Measurements from ENCODE around the gene MZT2A.
"Not testable (repeated sequence)": the region's sequence is repeated elsewhere in the genome, so short reads cannot be mapped to it uniquely, and the experiment has no call there.

The MZT2A gene

DNA sequence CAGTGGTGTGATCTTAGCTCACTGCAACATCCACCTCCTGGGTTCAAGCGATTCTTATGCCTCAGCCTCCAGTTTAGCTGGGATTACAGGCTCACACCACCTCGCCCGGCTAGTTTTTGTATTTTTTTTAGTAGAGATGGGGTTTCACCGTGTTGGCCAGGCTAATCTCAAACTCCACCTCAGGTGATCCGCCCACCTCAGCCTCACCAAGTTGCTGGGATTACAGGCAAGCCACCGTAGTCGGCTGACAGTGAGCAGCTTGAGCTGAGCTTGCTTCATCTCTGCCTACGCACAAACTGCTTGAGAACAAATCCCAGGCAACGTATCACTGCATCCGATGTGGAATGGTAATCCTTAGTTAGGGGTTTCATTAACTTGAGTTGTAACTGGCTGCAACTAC, 24.5 kb downstream of the MZT2A start:
- not testable (repeated sequence) for H3K27ac ChIP-seq (ENCODE audit: poor library complexity, severe bottlenecking); ATAC-seq (ENCODE audit: low read depth); H3K9me3 ChIP-seq (ENCODE audit: severe bottlenecking); H3K36me3 ChIP-seq (ENCODE audit: low read depth); H3K27me3 ChIP-seq (ENCODE audit: insufficient read depth, poor library complexity, severe bottlenecking); H3K4me1 ChIP-seq (ENCODE audit: insufficient read depth, poor library complexity, severe bottlenecking); H3K4me3 ChIP-seq (ENCODE audit: severe bottlenecking); DNase-seq (ENCODE audit: low spot score)

DNA sequence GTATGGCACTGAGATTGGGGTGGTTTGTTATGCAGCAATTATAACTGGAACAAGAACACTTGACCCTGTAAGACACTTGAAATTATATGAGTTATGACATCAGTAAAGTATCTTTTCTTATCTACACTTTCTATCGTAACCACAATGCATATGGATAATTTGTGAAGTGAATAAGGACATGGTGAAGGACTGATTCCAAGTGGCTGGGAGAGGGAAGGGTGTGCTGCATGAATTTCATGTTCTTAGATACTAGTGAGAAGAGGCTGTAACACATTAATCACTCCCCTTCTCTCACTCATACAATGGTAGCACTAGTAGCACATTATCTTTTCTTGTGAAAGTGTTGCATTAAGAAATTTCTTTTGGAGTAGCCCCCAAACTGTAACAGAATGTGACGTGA, 37.3 kb downstream of the MZT2A start:
- not testable (repeated sequence) for H3K27ac ChIP-seq (ENCODE audit: poor library complexity, severe bottlenecking); DNase-seq (ENCODE audit: low spot score)

DNA sequence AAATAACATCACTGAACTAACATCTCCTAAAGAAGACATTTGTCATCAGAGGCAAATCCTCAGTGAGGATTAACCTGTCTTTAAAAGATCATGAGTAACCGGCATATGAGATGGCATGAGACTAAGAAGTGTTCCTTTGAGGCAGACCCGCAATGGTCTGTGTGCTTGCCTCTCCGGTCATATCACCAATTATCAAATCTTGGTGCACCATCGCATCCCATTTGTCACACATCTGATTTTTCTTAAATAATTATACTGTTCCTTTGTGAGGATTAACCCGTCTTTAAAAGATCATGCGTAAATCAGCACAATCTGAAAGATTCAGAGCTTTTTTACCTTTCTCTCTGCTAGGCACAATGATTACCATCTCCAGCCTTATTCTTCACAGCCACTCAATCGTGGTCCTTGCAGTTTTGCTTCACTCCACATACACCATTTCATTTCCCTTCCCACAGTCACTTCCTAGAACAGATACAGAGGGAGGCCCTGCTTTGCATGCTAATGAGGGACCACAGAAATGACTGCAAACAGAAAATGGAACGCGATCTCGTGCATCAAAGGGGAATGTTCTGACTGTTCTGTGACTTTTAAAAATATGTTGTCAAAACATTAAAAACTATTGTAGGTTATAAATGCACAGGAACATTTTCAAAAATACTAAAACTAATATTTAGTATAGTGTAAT, 40.8 kb downstream of the MZT2A start:
- not testable (repeated sequence) for H3K27me3 ChIP-seq (ENCODE audit: insufficient read depth, poor library complexity, severe bottlenecking); H3K9me3 ChIP-seq (ENCODE audit: severe bottlenecking); H3K27ac ChIP-seq (ENCODE audit: poor library complexity, severe bottlenecking); H3K4me1 ChIP-seq (ENCODE audit: insufficient read depth, poor library complexity, severe bottlenecking); H3K36me3 ChIP-seq (ENCODE audit: low read depth); H3K4me3 ChIP-seq (ENCODE audit: severe bottlenecking); DNase-seq (ENCODE audit: low spot score); ATAC-seq (ENCODE audit: low read depth)

More for the DNA sequence above, 37.3 kb downstream of the MZT2A start:
- not testable (repeated sequence) for ATAC-seq (ENCODE audit: low read depth); H3K4me3 ChIP-seq (ENCODE audit: severe bottlenecking); H3K4me1 ChIP-seq (ENCODE audit: insufficient read depth, poor library complexity, severe bottlenecking); H3K27me3 ChIP-seq (ENCODE audit: insufficient read depth, poor library complexity, severe bottlenecking); H3K9me3 ChIP-seq (ENCODE audit: severe bottlenecking); H3K36me3 ChIP-seq (ENCODE audit: low read depth)

DNA sequence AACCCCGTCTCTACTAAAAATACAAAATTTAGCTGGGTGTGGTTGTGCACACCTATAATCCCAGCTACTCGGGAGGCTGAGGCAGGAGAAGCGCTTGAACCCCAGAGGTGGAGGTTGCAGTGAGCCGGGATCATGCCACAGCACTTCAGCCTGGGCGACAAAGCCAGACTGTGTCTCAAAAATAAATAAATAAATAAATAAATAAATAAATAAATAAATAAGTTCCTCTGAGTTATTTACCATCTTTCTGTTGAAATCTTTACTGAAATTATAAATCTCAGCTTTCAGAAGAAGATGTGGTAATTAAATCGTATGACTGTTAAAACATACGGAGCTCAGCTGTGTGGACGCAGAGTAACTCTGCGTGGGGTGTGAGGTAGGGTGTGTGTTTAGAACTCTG, 44.2 kb downstream of the MZT2A start:
- not testable (repeated sequence) for H3K4me3 ChIP-seq (ENCODE audit: severe bottlenecking); ATAC-seq (ENCODE audit: low read depth); H3K27ac ChIP-seq (ENCODE audit: poor library complexity, severe bottlenecking); H3K27me3 ChIP-seq (ENCODE audit: insufficient read depth, poor library complexity, severe bottlenecking); H3K36me3 ChIP-seq (ENCODE audit: low read depth); DNase-seq (ENCODE audit: low spot score); H3K4me1 ChIP-seq (ENCODE audit: insufficient read depth, poor library complexity, severe bottlenecking); H3K9me3 ChIP-seq (ENCODE audit: severe bottlenecking)

DNA sequence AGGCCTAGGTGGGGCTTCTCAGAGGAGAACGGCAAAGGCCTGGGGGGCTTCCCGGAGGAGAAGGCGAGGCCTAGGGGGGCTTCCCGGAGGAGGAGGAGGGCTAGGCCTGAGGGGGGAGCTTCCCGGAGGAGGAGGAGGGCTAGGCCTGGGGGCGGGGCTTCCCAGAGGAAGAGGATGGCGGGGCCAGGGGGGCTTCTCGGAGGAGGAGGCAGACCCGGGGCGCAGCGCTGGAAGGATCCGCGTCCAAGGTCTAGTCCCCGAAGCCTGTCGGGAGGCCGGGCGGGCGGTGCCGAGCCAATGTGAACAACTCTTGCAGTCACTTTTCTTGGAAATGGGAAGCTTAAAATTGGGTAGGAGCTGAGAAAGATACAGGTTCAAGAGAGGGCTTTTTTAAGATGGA, 46.3 kb downstream of the MZT2A start:
- no peaks in the 10 kb centered on the region for H3K4me1 ChIP-seq (ENCODE audit: insufficient read depth, poor library complexity, severe bottlenecking)
- no peak overlapping the region for H3K27ac ChIP-seq (ENCODE audit: poor library complexity, severe bottlenecking)
- TF ChIP-seq, protein P1, sequence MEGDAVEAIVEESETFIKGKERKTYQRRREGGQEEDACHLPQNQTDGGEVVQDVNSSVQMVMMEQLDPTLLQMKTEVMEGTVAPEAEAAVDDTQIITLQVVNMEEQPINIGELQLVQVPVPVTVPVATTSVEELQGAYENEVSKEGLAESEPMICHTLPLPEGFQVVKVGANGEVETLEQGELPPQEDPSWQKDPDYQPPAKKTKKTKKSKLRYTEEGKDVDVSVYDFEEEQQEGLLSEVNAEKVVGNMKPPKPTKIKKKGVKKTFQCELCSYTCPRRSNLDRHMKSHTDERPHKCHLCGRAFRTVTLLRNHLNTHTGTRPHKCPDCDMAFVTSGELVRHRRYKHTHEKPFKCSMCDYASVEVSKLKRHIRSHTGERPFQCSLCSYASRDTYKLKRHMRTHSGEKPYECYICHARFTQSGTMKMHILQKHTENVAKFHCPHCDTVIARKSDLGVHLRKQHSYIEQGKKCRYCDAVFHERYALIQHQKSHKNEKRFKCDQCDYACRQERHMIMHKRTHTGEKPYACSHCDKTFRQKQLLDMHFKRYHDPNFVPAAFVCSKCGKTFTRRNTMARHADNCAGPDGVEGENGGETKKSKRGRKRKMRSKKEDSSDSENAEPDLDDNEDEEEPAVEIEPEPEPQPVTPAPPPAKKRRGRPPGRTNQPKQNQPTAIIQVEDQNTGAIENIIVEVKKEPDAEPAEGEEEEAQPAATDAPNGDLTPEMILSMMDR (IDR thresholded peaks at IDR 0.05; ENCODE audit: poor library complexity, severe bottlenecking), result no peak
- DNase-seq (ENCODE audit: low spot score), result no peak
- H3K4me3 ChIP-seq (ENCODE audit: severe bottlenecking), result no peak overlapping the region
- no peak for ATAC-seq (ENCODE audit: low read depth)
- no peaks in the 10 kb centered on the region for H3K36me3 ChIP-seq (ENCODE audit: low read depth)
- H3K9me3 ChIP-seq (ENCODE audit: severe bottlenecking), result no peaks in the 10 kb centered on the region
- no peaks in the 10 kb centered on the region for H3K27me3 ChIP-seq (ENCODE audit: insufficient read depth, poor library complexity, severe bottlenecking)

DNA sequence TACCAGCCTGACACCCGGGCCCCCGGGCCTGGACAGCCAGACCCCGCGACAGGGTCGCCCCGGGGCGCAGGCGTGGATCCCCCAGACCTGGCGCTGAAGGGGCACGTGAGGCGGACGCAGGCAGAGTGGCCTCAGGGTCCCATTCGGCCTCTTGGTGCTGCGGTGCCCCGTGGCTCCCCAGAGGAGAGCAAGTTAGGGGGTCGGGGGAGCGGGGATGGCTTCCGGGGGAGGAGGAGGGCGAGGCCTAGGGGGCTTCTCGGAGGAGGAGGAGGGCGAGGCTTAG, 46.7 kb downstream of the MZT2A start:
- H3K27ac ChIP-seq (ENCODE audit: poor library complexity, severe bottlenecking); H3K36me3 ChIP-seq (ENCODE audit: low read depth); DNase-seq (ENCODE audit: low spot score); H3K27me3 ChIP-seq (ENCODE audit: insufficient read depth, poor library complexity, severe bottlenecking); H3K9me3 ChIP-seq (ENCODE audit: severe bottlenecking); H3K4me3 ChIP-seq (ENCODE audit: severe bottlenecking); H3K4me1 ChIP-seq (ENCODE audit: insufficient read depth, poor library complexity, severe bottlenecking); ATAC-seq (ENCODE audit: low read depth): not testable (repeated sequence)

DNA sequence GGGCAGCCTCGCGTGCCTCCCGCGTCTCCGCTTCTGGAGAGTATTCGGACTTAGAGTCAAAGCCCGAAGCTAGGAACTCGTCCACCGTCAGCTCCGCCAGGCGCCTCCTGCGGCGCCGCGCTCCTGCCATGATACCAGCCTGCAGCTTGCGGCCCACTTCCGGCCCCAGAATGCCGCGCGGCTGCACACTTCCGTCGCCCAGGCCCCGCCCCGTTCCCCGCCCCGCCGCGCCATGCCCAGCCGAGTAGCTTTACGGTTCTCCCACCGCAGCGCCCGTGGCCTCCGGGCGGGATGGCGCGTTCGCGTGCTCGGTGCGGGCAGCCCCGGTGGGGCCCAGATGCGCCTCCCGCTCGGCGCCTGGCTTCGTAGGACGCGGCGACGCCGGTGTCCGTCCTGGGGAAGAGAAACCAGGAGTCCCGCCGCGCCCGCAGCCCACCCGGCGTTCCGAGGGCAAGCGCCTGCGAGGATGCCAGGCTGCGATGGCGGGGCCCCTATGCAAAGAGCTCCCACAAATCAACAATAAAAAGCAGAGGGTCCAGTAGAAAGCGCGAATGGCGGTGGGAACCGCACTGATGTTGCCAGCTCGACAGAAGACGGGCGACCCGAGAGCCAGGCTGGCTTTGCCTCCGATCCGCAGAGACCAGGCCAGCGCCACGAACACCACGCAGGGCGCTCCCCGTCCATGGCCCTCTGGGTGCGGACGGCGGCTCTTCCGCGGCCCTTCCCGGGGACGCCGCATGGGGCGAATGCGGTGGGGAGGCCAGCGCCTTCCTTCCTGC, 47.3 kb downstream of the MZT2A start:
- not testable (repeated sequence) for DNase-seq (ENCODE audit: low spot score); ATAC-seq (ENCODE audit: low read depth); H3K9me3 ChIP-seq (ENCODE audit: severe bottlenecking); H3K4me1 ChIP-seq (ENCODE audit: insufficient read depth, poor library complexity, severe bottlenecking); H3K27me3 ChIP-seq (ENCODE audit: insufficient read depth, poor library complexity, severe bottlenecking); H3K4me3 ChIP-seq (ENCODE audit: severe bottlenecking); H3K36me3 ChIP-seq (ENCODE audit: low read depth); H3K27ac ChIP-seq (ENCODE audit: poor library complexity, severe bottlenecking)

DNA sequence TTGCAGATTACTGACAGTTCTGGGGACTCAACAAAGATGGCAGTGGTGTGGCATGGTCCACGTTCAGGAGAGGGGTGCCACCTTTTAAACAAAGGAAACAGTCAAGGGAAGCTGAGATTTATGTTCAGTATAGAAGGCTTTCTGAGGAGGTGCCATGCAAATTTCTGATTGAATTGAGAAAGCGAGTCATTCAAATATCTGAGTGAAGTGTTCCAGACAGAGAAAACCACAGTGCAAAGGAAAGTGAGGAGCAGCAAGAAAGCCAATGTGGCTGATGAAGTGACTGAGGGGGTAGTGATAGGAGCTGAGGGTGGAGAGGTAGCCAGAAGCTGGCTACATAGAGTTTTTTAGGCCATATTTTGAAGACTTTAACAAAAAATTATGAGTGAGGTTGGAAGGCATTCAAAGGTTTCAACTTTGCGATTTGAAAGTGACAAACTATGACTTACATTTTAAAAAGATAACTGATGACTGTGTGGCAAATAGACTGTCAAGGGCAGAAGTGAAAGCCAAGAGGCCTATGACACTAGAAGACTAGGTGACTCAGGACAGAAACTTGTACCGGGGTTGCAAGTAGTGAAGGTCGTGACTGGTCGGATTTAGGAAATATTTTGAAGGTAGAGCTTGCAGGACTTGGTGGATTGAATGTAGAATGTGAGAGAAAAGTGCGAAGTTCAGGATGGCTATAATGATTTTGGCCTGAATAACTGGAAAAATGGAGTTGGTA, 51.3 kb downstream of the MZT2A start:
- not testable (repeated sequence) for DNase-seq (ENCODE audit: low spot score); H3K4me1 ChIP-seq (ENCODE audit: insufficient read depth, poor library complexity, severe bottlenecking); H3K36me3 ChIP-seq (ENCODE audit: low read depth); H3K9me3 ChIP-seq (ENCODE audit: severe bottlenecking); H3K4me3 ChIP-seq (ENCODE audit: severe bottlenecking); H3K27ac ChIP-seq (ENCODE audit: poor library complexity, severe bottlenecking); ATAC-seq (ENCODE audit: low read depth); H3K27me3 ChIP-seq (ENCODE audit: insufficient read depth, poor library complexity, severe bottlenecking)

Data from RWPE2 (cell line).